ENCODE results near the gene FER1L5. TPM values are rescaled to one million over a fixed set of nuclear protein-coding genes. Genes with fewer than 3 reads are reported as not detected.

The FER1L5 gene
- total and polyA plus RNA-seq, 9 of the 15 experiments (the other 6 are each of a cell fraction or from before 2014, with no cell fraction given), result 0.01 TPM; not detected in 6

DNA sequence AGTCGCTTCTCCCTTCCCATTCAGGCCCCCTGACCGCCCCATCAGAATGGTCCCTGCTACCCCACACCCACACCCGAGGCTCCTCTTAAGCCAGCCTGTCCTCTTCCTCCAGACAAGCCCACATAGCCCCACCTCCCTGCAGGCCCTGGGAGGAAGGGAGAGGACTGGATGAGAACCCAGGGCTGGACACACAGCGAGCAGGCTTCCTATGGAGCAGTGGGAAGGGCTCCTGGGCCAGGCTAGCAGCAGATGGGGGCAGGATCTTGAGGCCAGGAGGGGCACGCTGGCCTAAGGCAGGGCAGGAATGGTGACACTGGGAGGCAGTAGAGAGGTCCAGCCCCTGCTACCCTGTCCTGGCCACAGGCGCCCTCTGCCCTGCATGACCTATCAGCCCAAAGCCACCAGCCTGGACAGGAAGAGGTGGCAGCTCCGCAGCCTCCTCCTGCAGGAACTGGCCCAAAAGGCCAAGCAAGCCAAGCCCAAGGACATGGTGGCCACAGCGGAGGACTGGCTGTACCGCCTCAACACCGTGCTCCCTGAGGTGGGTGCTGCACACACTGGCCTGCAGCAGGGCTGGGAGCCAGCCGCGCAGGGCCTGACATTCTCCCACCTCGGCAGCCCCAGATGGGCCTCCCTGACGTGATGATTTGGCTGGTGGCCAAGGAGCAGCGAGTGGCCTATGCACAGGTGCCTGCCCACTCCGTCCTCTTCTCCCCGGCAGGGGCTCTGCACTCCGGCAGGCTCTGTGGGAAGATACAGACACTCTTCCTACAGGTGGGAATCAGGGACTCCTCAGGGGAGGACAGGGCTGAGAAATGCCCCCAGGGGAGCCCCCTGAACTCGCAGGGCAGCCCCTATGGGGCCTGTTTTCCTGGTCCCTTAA lies 43.3 kb downstream of the FER1L5 start:
- no peaks in the 10 kb centered on the region for H3K79me2 ChIP-seq (ENCODE audit: control insufficient read depth, insufficient read depth, low read length)
- H4K20me1 ChIP-seq (replicated peaks; ENCODE audit: control insufficient read depth, insufficient read depth, low read length), result 0 out of 2 replicates have a peak, but pooled peaks cover 17% of the 10 kb centered on the region
- intact Hi-C loops (cut with micrococcal nuclease), result no loop called here
- BruUV-seq (replicated peaks), result no TSS peak
- ChIA-PET CTCF (ENCODE audit: low intra/inter-chr PET ratio) (no interaction called here), POLR2A (interaction anchor here (0.6 to 1.0 kb wide), 2 partner anchors 49 to 365 kb away, joined by 3 read pairs; no protein-coding TSS in a partner anchor)
- peaks cover 20 to 42% of the 10 kb centered on the region in 2 experiments; a peak in 4 of 5 replicates for H3K27me3 ChIP-seq (ENCODE audit: control insufficient read depth in 2 of 2, insufficient read depth in 2 of 2, low read length in 2 of 2)
- no peak overlapping the region for H3K4me3 ChIP-seq
- no peak overlapping the region for H3K4me2 ChIP-seq (ENCODE audit: insufficient read depth, low read length)
- WGBS (ENCODE audit: insufficient coverage, low coverage, missing lambda C conversion rate), result 15% methylated on average over 16 of the region's 19 CpGs
- no peaks in the 10 kb centered on the region for H3K9me3 ChIP-seq (replicated peaks; ENCODE audit: control insufficient read depth, insufficient read depth, low read depth, low read length)
- TF ChIP-seq NFIC (IDR thresholded peaks at IDR 0.05), result peak; percentile 91
- TF ChIP-seq ZNF263 (CRISPR knock-in tag; IDR thresholded peaks at IDR 0.05; ENCODE audit: borderline replicate concordance), result peak; percentile 54; the same call in 1 of the 2 replicates
- TF ChIP-seq CTBP1 (IDR thresholded peaks at IDR 0.05; ENCODE audit: borderline replicate concordance), result peak; percentile 17; the same call in 1 of the 2 replicates
- TF ChIP-seq ZBTB33 (CRISPR knock-in tag; IDR thresholded peaks at IDR 0.05), result peak; percentile 33; the same call in 1 of the 2 replicates
- peak; percentile 17 to 38 (median 38); a peak in 3 of 6 replicates for TF ChIP-seq CTCF (IDR thresholded peaks at IDR 0.05 in 2 of 3, conservative IDR thresholded peaks at IDR 0.05 in 1 of 3; ENCODE audit: insufficient read depth in 2 of 3, low read depth in 1 of 3, low read length in 3 of 3)
- no peak for TF ChIP-seq ARNT (IDR thresholded peaks at IDR 0.05)
- TF ChIP-seq, protein P1, sequence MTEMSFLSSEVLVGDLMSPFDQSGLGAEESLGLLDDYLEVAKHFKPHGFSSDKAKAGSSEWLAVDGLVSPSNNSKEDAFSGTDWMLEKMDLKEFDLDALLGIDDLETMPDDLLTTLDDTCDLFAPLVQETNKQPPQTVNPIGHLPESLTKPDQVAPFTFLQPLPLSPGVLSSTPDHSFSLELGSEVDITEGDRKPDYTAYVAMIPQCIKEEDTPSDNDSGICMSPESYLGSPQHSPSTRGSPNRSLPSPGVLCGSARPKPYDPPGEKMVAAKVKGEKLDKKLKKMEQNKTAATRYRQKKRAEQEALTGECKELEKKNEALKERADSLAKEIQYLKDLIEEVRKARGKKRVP (CRISPR knock-in tag; IDR thresholded peaks at IDR 0.05), result no peak
- no peak for TF ChIP-seq NR2C2 (CRISPR knock-in tag; IDR thresholded peaks at IDR 0.05)
- peak; percentile 29; the same call in 1 of the 2 replicates for TF ChIP-seq NR2C2 (tag; IDR thresholded peaks at IDR 0.05)
- no peak for TF ChIP-seq TRIM28 (IDR thresholded peaks at IDR 0.05)
- no peak for TF ChIP-seq RFX5 (IDR thresholded peaks at IDR 0.05; ENCODE audit: low read depth, low read length)
- TF ChIP-seq RAD21 (CRISPR knock-in tag; conservative IDR thresholded peaks at IDR 0.05 in 1 of 2, IDR thresholded peaks at IDR 0.05 in 1 of 2), result peak in 1 of 2 experiments; percentile 19; a peak in 2 of 4 replicates
- TF ChIP-seq CBX2 (IDR thresholded peaks at IDR 0.05; ENCODE audit: insufficient read depth, low read length, poor library complexity, severe bottlenecking), result no peak
- TF ChIP-seq TSC22D4 (tag; IDR thresholded peaks at IDR 0.05), result no peak
- TF ChIP-seq ZNF184 (CRISPR knock-in tag; IDR thresholded peaks at IDR 0.05), result no peak
- 0 out of 2 replicates have a peak, but pooled peaks have one; percentile 27 for TF ChIP-seq ATF7 (IDR thresholded peaks at IDR 0.05)
- H3K27ac ChIP-seq (ENCODE audit: extremely low read depth, low read depth, low read length), result no peak overlapping the region
- ATAC-seq, result peak; percentile 73
- in situ Hi-C loops (cut with MboI), result no loop called here
- FAIRE-seq, result no peak
- peak; percentile 42 to 54 (median 50) for DNase-seq (ENCODE audit: extremely low read depth in 1 of 4, low spot score in 3 of 4)
- no peak overlapping the region for H2AFZ ChIP-seq (ENCODE audit: low read depth, low read length)
- peak overlapping the region in 1 of 2 experiments; percentile 78; a peak in 2 of 4 replicates for H3K9ac ChIP-seq (ENCODE audit: insufficient read depth in 1 of 2, low read depth in 2 of 2, low read length in 2 of 2)
- H3K36me3 ChIP-seq (ENCODE audit: control insufficient read depth, insufficient read depth, low read length), result no peaks in the 10 kb centered on the region
- peaks cover 6 to 22% of the 10 kb centered on the region in 2 experiments; a peak in 3 of 5 replicates for H3K4me1 ChIP-seq (replicated peaks in 1 of 2; ENCODE audit: control insufficient read depth in 2 of 2, insufficient read depth in 2 of 2, low read length in 2 of 2)
- H3K9me1 ChIP-seq (ENCODE audit: control insufficient read depth, insufficient read depth, low read length), result no peaks in the 10 kb centered on the region
